Tibial artery (tissue), 4 donors: ENCODE data around the gene NPR3.

Experiments used
- DNase-seq, 2 donors: peaks; one replicate each; pipeline ENCODE4 v3.0.0-alpha.2; 2019
- H3K27ac ChIP-seq, 2 donors: fragments of 200-600 bp; sonication (generic) in 1 of 2; 1 replicate in 1 of 2; 2 replicates in 1 of 2; pipeline ENCODE4 v1.5.1; 2018 to 2019; ENCODE audit warnings: mild to moderate bottlenecking in 1 of 2
- H3K27me3 ChIP-seq, 2 donors: fragments of 200-600 bp; sonication (generic) in 1 of 2; one replicate each; pipeline versions ENCODE4 v1.5.1 to v1.6.0; 2016 to 2019
- H3K36me3 ChIP-seq, 3 donors: fragments of 200-600 bp; sonication (generic) in 2 of 3; one replicate each; pipeline ENCODE4 v1.5.1; 2016 to 2019; ENCODE audit warnings: mild to moderate bottlenecking in 2 of 3
- H3K4me1 ChIP-seq, 4 donors: fragments of 200-600 bp; sonication (generic) in 2 of 4; 1 replicate in 3 of 4; 2 replicates in 1 of 4; pipeline ENCODE4 v1.5.1; 2016 to 2019
- H3K4me3 ChIP-seq, 2 donors: fragments of 200-600 bp; sonication (generic) in 1 of 2; 1 replicate in 1 of 2; 2 replicates in 1 of 2; pipeline ENCODE4 v1.5.1; 2018 to 2019; ENCODE audit warnings: mild to moderate bottlenecking in 2 of 2
- H3K9me3 ChIP-seq, 3 donors: fragments of 200-600 bp; sonication (generic) in 1 of 3; one replicate each; pipeline ENCODE4 v1.5.1; 2016 to 2019
- CTCF ChIP-seq, 2 experiments: fragments of 200-600 bp in 1 of 2; fragments of 450-650 bp in 1 of 2; IDR thresholded peaks; one replicate each; pipeline ENCODE4 v1.5.1; 2017 to 2019; ENCODE audit warnings: antibody characterized with exemption in 2 of 2, mild to moderate bottlenecking in 1 of 2, moderate library complexity in 1 of 2
- intact Hi-C: fragments of 100-400 bp; cut with DNase I; formaldehyde crosslinking; loops from one replicate; pipeline ENCODE4 v1.15.0; 2023; ENCODE audit warnings: low total_unique reads

Gene NPR3

DNA sequence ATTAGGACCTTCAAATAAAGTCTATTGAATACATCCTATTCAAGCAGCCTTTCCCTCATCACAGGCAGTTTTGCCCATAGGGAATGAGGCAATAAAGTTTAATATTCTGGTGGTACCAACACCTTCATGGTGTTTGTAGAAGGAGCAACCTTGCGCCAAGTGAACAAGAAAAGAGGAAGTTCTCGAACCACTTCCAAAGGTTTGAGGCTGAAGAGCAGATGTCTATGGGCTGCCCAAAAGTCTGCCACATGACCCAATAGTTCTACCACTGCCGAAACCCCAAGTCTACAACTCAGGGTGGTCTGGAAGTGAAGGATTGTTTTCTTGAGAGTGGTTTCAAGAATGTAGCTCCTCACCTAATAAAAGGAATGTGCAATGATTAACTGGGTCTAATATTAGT is 123.1 kb downstream of the NPR3 start:
- H3K4me3 ChIP-seq: no peak overlapping the region
- no peak for DNase-seq
- H3K27me3 ChIP-seq: no peaks in the 10 kb centered on the region
- H3K36me3 ChIP-seq: no peaks in the 10 kb centered on the region
- H3K27ac ChIP-seq: no peak overlapping the region
- intact Hi-C loops: no loop called here
- no peak for TF ChIP-seq CTCF (IDR thresholded peaks at IDR 0.05)
- peaks cover 0 to 49% (median 7%) of the 10 kb centered on the region in 4 donors for H3K4me1 ChIP-seq
- no peaks in the 10 kb centered on the region for H3K9me3 ChIP-seq

- DNase-seq: no peak
- intact Hi-C loops: no loop called here
- Histone ChIP-seq H3K27ac (no peak overlapping the region), H3K36me3 (no peaks in the 10 kb centered on the region), H3K4me3 (no peak overlapping the region), H3K27me3 (no peaks in the 10 kb centered on the region), H3K9me3 (no peaks in the 10 kb centered on the region), H3K4me1 (peaks cover 0 to 64% (median 12%) of the 10 kb centered on the region in 4 donors)
- TF ChIP-seq CTCF (IDR thresholded peaks at IDR 0.05): no peak
These were observed 125.1 kb downstream of the NPR3 start for GRCh38 chr5:32836176-32836575.

DNA sequence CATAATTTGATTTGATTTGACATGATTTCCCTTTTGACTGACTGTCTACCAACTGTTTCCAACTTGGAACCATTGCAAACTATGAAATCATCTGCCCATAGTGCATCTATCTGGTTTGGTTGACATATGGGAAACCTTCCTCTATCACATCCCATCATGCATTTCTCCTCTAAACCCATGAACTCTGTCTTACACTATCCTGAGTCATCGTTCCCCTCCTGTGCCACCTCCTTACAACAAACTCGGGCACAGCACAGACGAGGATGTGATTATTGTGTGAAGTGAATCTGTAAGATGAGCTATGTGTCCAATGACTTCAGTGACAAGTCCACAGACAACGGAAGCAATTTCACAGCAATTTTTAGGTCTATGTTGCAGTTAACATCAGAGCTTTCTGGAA is 126.1 kb downstream of the NPR3 start:
- DNase-seq: no peak
- intact Hi-C loops: no loop called here
- Histone ChIP-seq H3K27me3 (no peaks in the 10 kb centered on the region), H3K4me3 (no peak overlapping the region), H3K9me3 (no peaks in the 10 kb centered on the region), H3K36me3 (no peaks in the 10 kb centered on the region), H3K27ac (peak overlapping the region; percentile 13 to 73), H3K4me1 (peaks cover 0 to 62% (median 13%) of the 10 kb centered on the region in 4 donors)
- no peak for TF ChIP-seq CTCF (IDR thresholded peaks at IDR 0.05)

DNA sequence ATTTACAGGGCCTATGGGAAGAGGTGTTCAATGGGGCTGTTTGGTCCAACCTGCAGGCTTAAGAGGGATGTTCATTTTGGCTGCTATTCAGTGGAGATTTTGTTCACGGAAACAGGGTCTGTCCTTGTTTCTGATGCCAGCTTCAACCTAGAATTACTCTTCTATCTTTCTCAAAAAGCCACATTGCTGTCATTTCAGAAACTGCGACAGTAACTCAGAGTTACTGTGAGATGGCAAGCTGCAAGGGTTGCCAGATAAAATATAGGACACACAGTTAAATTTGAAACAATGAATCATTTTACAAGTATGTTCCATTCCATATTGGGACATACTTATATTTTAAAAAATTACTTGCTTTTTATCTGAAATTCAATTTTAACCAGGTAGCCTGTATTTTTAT is 128.0 kb downstream of the NPR3 start:
- Histone ChIP-seq H3K4me3 (no peak overlapping the region), H3K27ac (peak overlapping the region; percentile 61 to 73)
- intact Hi-C loops: no loop called here

GRCh38 chr5:32840606-32841005 is 129.5 kb downstream of the NPR3 start:
- peak; percentile 36 to 79 for DNase-seq
- peak overlapping the region; percentile 47 to 73 for H3K27ac ChIP-seq
- no peak overlapping the region for H3K4me3 ChIP-seq
- H3K36me3 ChIP-seq: no peaks in the 10 kb centered on the region
- peaks cover 0 to 57% (median 15%) of the 10 kb centered on the region in 4 donors for H3K4me1 ChIP-seq
- intact Hi-C loops: no loop called here
- H3K9me3 ChIP-seq: no peaks in the 10 kb centered on the region
- TF ChIP-seq CTCF (IDR thresholded peaks at IDR 0.05): no peak
- H3K27me3 ChIP-seq: no peaks in the 10 kb centered on the region

More for the DNA sequence above, 128.0 kb downstream of the NPR3 start:
- Histone ChIP-seq H3K9me3 (no peaks in the 10 kb centered on the region), H3K36me3 (no peaks in the 10 kb centered on the region), H3K27me3 (no peaks in the 10 kb centered on the region), H3K4me1 (peaks cover 0 to 57% (median 15%) of the 10 kb centered on the region in 4 donors)
- DNase-seq: no peak
- TF ChIP-seq CTCF (IDR thresholded peaks at IDR 0.05): no peak
